Testis (tissue), 2 donors: Measurements from ENCODE around the gene SVIL.
"Not testable (repeated sequence)": the region's sequence is repeated elsewhere in the genome, so short reads cannot be mapped to it uniquely, and the experiment has no call there.

Experiments
- CTCF ChIP-seq, 3 experiments: fragments of 450-650 bp in 2 of 3; fragments of 200-600 bp in 1 of 3; sonication (generic) in 1 of 3; IDR thresholded peaks; one replicate each; pipeline ENCODE4 v1.5.1; 2016 to 2019; ENCODE audit warnings: antibody characterized with exemption in 3 of 3, mild to moderate bottlenecking in 2 of 3, moderate library complexity in 1 of 3
- POLR2A ChIP-seq: fragments of 450-650 bp; IDR thresholded peaks from one replicate; pipeline ENCODE4 v1.6.1; 2017; ENCODE audit warnings: antibody characterized with exemption, mild to moderate bottlenecking, moderate library complexity

- not testable (repeated sequence) for TF ChIP-seq CTCF (IDR thresholded peaks at IDR 0.05); POLR2A
Measured at GRCh38 chr10:29464671-29465171, 170.1 kb downstream of the SVIL start.
